ENCODE results near the gene BPIFB3. TPM values are rescaled to one million over a fixed set of nuclear protein-coding genes. Genes with fewer than 3 reads are reported as not detected.

The BPIFB3 gene
- not detected in 2 replicates for total RNA-seq

GRCh38 chr20:33053291-33054106 lies at the start of gene BPIFB3:
Gene BPIFB3 (plus strand): TSS chr20:33053903. CDS start chr20:33055436, 1,533 bp downstream.

DNA sequence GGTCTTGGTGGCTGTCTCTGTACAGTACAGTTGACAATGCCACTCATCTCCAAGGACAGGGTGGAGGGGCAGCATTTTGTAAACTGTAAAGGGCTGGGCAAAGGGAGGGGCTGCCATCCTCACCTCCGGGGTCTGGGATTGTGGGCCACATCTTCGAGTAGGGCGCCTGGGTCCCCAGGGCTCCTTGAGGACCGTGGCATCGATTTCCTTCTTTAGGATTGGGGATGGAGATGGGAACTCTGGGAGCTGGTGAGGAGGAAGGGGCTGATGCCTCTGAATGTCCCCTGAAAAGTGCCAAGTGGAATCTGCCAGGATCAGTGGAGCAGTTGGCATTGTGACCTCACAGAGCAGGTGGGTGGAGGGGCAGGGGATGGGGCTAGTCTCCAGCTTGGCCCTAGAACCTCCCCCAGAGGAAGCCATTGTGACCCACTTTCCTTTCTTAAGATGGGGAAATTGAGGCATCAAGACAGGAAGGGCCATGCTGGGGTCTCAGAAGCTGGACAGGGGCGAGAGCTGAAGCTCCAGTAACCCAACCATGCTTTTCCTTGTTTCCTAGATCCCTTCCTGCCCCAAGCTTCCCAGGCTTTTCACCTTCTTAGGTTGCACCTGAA lies 49.5 kb upstream of the BPIFB3 start, which contains the start of gene SUN5:
TSS of gene SUN5 (minus strand) at position 293 of the 611 bp plus-strand sequence. CDS start at position 200, 93 bp downstream.

GRCh38 chr20:33007376-33008335 lies 46.0 kb upstream of the BPIFB3 start, which contains the start of gene BPIFB2:
Gene BPIFB2 (plus strand): TSS chr20:33007704. CDS start chr20:33008575, 871 bp downstream.

GRCh38 chr20:33031531-33031930 lies 22.2 kb upstream of the BPIFB3 start, which contains the start of gene BPIFB6:
Gene BPIFB6 (plus strand): TSS chr20:33031648. CDS start chr20:33031648, 0 bp downstream.

DNA sequence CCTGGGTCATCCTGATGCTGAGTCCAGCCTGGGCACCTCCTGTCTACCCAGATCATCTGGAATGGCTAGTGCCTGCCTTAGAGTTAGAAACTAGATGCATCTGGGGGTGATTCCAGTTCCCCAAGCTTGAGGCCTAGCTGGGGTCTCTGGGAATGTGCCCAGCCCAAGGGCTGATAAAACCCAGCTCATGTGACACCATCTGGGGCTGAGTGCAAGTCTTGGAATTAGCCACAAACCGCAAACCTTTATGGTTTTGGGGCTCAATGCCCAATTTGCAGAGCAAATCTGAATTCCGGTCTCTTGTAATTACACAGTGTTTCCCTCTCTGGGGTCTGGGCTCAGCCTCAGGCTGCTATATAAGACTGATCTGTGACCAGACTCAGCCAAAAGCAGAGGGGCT lies 25.6 kb downstream of the BPIFB3 start, which contains the start of gene BPIFB4:
TSS of gene BPIFB4 (plus strand) at position 385 of the 400 bp plus-strand sequence. CDS start 1,884 bp downstream, outside the sequence.

Other genes with a start within 250 kb of the BPIFB3 start
- gene MAPRE1, start 233.9 kb upstream of the BPIFB3 start, total RNA-seq, result 53.5 and 55.2 TPM in 2 replicates
- gene EFCAB8, start 195.0 kb upstream of the BPIFB3 start, total RNA-seq, result under 0.01 TPM in 1 of 2 replicates, not detected in the other
- gene SUN5, start 49.5 kb upstream of the BPIFB3 start, total RNA-seq, result not detected in 2 replicates
- not detected in 2 replicates for gene BPIFB2, start 46.2 kb upstream of the BPIFB3 start, total RNA-seq
- not detected in 2 replicates for gene BPIFB6, start 22.3 kb upstream of the BPIFB3 start, total RNA-seq
- not detected in 2 replicates for gene BPIFB4, start 25.7 kb downstream of the BPIFB3 start, total RNA-seq
- gene BPIFA2, start 114.3 kb downstream of the BPIFB3 start, total RNA-seq, result not detected in 2 replicates
- not detected in 2 replicates for gene BPIFA3, start 163.4 kb downstream of the BPIFB3 start, total RNA-seq
- not detected in 2 replicates for gene BPIFA1, start 182.1 kb downstream of the BPIFB3 start, total RNA-seq
- gene BPIFB1, start 229.3 kb downstream of the BPIFB3 start, total RNA-seq, result not detected in 2 replicates

Data from bronchial smooth muscle cell (primary cell).